ENCODE results near the gene CREB3L2. TPM values are rescaled to one million over a fixed set of nuclear protein-coding genes. Genes with fewer than 3 reads are reported as not detected.

Gene CREB3L2
- polyA plus RNA-seq, 3 donors, result 6.9 to 12.9 (median 11.9) TPM

DNA sequence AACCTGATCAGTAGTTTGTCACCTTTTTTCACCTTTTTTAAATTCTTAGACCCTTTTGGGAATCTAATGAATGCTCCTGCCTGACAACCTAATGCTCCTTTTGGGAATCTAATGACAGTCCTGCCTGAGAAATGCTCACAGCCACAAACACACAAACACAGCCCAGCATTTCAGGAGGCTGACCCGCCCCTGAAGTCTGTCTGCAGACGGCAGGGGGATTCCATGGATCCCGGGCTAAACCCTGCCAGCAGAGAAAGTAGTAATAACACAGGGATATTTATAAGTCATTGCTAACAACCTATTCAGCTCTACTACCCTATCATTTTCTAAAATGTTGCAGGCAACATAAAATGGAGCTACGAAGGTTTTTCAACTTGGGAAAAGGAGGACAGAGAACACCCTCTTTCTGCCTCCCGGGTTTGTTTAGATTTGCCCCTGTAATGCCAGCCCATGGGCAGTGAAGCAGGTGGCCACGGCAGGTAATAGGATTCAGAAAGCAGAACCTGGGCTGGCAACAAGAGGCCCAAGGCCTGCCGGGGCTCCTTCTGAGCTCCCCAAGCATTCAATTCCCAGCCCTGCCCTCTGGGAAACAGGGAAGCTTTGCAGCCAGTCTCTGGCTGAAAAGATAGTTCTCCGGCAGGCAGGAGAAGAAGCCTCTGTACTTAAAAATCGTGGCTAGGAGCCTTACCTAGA is 65.2 kb downstream of the CREB3L2 start:
- H3K79me2 ChIP-seq (ENCODE audit: insufficient read depth, low read length), result peaks cover 85% of the 10 kb centered on the region
- H3K9ac ChIP-seq (ENCODE audit: insufficient read depth, low read length, poor library complexity, severe bottlenecking), result peak overlapping the region; percentile 67

DNA sequence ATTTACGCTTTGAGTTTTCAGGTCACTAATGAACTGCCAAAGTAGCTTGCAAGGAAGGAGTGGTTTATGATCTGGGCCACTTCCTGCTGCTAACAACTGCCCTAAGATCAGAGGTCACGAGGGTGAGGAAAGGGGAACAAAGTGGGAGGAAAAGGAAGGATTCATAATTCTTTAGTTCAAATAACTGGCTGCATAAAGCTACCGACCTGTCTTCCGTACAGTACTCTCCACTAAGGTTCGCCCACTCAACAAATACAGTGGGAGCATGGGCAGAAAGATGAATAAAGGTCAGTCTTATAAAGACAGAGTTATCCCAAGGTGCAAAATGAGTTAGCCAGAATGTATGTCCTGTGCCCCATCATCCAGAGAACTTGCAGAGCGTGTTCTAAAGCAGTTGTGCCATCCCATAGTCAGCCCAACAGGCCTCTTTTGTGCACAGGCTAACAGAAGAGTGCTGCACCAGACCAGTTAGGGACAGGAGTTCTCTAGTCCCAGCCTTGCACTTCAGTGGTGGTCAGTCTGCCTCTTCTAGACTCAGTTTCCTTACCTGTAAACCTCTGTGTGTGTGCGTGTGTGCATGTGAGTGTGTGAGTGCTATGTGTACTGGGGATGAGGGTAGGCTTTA is 65.9 kb downstream of the CREB3L2 start:
- H3K4me1 Mint-ChIP-seq, result peaks cover 48% of the 10 kb centered on the region
- peaks cover 87% of the 10 kb centered on the region for H3K79me2 ChIP-seq (ENCODE audit: insufficient read depth, low read length)
- H3K9ac ChIP-seq (ENCODE audit: insufficient read depth, low read length, poor library complexity, severe bottlenecking), result peak overlapping the region; percentile 67
- H3K27ac ChIP-seq (ENCODE audit: low read depth in 1 of 2, low read length in 2 of 2), result peak overlapping the region; percentile 3 to 93
- intact Hi-C loops (cut with micrococcal nuclease), result no loop called here
- peaks cover 0 to under 1% (median 0%) of the 10 kb centered on the region in 7 donors for H3K9me3 Mint-ChIP-seq
- H3K4me1 ChIP-seq (ENCODE audit: control insufficient read depth in 1 of 2, insufficient read depth in 2 of 2, low read length in 2 of 2), result peaks cover 43 to 51% of the 10 kb centered on the region in 2 donors
- peak; percentile 71 to 85 (median 81) for DNase-seq
- no peaks in the 10 kb centered on the region for H3K27me3 Mint-ChIP-seq (ENCODE audit: low read depth in 3 of 3)
- peak overlapping the region; percentile 80 for H3K4me2 ChIP-seq (replicated peaks; ENCODE audit: extremely low read depth, low read length, poor library complexity, severe bottlenecking)
- peaks cover 2% of the 10 kb centered on the region for H4K20me1 ChIP-seq (ENCODE audit: insufficient read depth, low read length)
- H3K27ac Mint-ChIP-seq, result peak overlapping the region; percentile 81 to 97 (median 88)
- WGBS (ENCODE audit: insufficient coverage), result 50% methylated on average over 1 of the region's 7 CpGs
- H3K27me3 ChIP-seq (ENCODE audit: control insufficient read depth in 2 of 2, insufficient read depth in 2 of 2, low read length in 2 of 2), result no peaks in the 10 kb centered on the region
- H3K36me3 Mint-ChIP-seq, result peaks cover 3 to 4% of the 10 kb centered on the region in 2 donors
- H2AFZ ChIP-seq (ENCODE audit: insufficient read depth, low read depth, low read length, poor library complexity, severe bottlenecking), result peak overlapping the region; percentile 72
- H3K4me3 Mint-ChIP-seq, result peak overlapping the region; percentile 59 to 91
- no peaks in the 10 kb centered on the region for H3K36me3 ChIP-seq (replicated peaks in 1 of 2; ENCODE audit: control insufficient read depth in 1 of 2, insufficient read depth in 2 of 2, low read length in 2 of 2)
- H3K4me3 ChIP-seq (replicated peaks in 1 of 3; ENCODE audit: low read depth in 2 of 3, low read length in 3 of 3), result peak overlapping the region; percentile 44 to 88 (median 85)
- H3K9me3 ChIP-seq (replicated peaks in 1 of 2; ENCODE audit: control insufficient read depth in 1 of 2, insufficient read depth in 1 of 2, low read length in 2 of 2), result no peaks in the 10 kb centered on the region
- TF ChIP-seq, protein P1, sequence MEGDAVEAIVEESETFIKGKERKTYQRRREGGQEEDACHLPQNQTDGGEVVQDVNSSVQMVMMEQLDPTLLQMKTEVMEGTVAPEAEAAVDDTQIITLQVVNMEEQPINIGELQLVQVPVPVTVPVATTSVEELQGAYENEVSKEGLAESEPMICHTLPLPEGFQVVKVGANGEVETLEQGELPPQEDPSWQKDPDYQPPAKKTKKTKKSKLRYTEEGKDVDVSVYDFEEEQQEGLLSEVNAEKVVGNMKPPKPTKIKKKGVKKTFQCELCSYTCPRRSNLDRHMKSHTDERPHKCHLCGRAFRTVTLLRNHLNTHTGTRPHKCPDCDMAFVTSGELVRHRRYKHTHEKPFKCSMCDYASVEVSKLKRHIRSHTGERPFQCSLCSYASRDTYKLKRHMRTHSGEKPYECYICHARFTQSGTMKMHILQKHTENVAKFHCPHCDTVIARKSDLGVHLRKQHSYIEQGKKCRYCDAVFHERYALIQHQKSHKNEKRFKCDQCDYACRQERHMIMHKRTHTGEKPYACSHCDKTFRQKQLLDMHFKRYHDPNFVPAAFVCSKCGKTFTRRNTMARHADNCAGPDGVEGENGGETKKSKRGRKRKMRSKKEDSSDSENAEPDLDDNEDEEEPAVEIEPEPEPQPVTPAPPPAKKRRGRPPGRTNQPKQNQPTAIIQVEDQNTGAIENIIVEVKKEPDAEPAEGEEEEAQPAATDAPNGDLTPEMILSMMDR (IDR thresholded peaks at IDR 0.05), result no peak

More for the DNA sequence above, 65.2 kb downstream of the CREB3L2 start:
- H2AFZ ChIP-seq (ENCODE audit: insufficient read depth, low read depth, low read length, poor library complexity, severe bottlenecking), result peak overlapping the region; percentile 72
- no peaks in the 10 kb centered on the region for H3K36me3 ChIP-seq (replicated peaks in 1 of 2; ENCODE audit: control insufficient read depth in 1 of 2, insufficient read depth in 2 of 2, low read length in 2 of 2)
- peak overlapping the region; percentile 3 to 93 for H3K27ac ChIP-seq (ENCODE audit: low read depth in 1 of 2, low read length in 2 of 2)
- intact Hi-C loops (cut with micrococcal nuclease), result no loop called here
- H4K20me1 ChIP-seq (ENCODE audit: insufficient read depth, low read length), result no peaks in the 10 kb centered on the region
- H3K27me3 Mint-ChIP-seq (ENCODE audit: low read depth in 3 of 3), result no peaks in the 10 kb centered on the region
- TF ChIP-seq, protein P1 (IDR thresholded peaks at IDR 0.05), result no peak
- H3K4me3 Mint-ChIP-seq, result peak overlapping the region; percentile 59 to 91
- H3K4me1 ChIP-seq (ENCODE audit: control insufficient read depth in 1 of 2, insufficient read depth in 2 of 2, low read length in 2 of 2), result peaks cover 43 to 51% of the 10 kb centered on the region in 2 donors
- H3K27me3 ChIP-seq (ENCODE audit: control insufficient read depth in 2 of 2, insufficient read depth in 2 of 2, low read length in 2 of 2), result no peaks in the 10 kb centered on the region
- 69% methylated on average over 3 of the region's 9 CpGs for WGBS (ENCODE audit: insufficient coverage)
- H3K4me1 Mint-ChIP-seq, result peaks cover 48% of the 10 kb centered on the region
- H3K27ac Mint-ChIP-seq, result peak overlapping the region; percentile 81 to 97 (median 88)
- H3K4me3 ChIP-seq (replicated peaks in 1 of 3; ENCODE audit: low read depth in 2 of 3, low read length in 3 of 3), result peak overlapping the region in 1 of 3 experiments; percentile 85
- peak overlapping the region; percentile 80 for H3K4me2 ChIP-seq (replicated peaks; ENCODE audit: extremely low read depth, low read length, poor library complexity, severe bottlenecking)
- H3K36me3 Mint-ChIP-seq, result peaks cover 6 to 8% of the 10 kb centered on the region in 2 donors
- DNase-seq, result no peak
- no peaks in the 10 kb centered on the region for H3K9me3 Mint-ChIP-seq
- H3K9me3 ChIP-seq (replicated peaks in 1 of 2; ENCODE audit: control insufficient read depth in 1 of 2, insufficient read depth in 1 of 2, low read length in 2 of 2), result no peaks in the 10 kb centered on the region

Data from CD14-positive monocyte (primary cell).